ENCODE data around the gene KPNA3.

GRCh38 chr13:49831455-49831854, 39.0 kb upstream of the KPNA3 start:
- no peak for TF ChIP-seq CTCF (IDR thresholded peaks at IDR 0.05; ENCODE audit: poor library complexity, severe bottlenecking)
- TF ChIP-seq RAD21 (conservative IDR thresholded peaks at IDR 0.05) = no peak
- no peak for TF ChIP-seq EP300 (conservative IDR thresholded peaks at IDR 0.05; ENCODE audit: poor library complexity, severe bottlenecking)
- no peak for TF ChIP-seq EZH2 (IDR thresholded peaks at IDR 0.05; ENCODE audit: borderline replicate concordance, insufficient read depth, low read length, poor library complexity, severe bottlenecking)
- TF ChIP-seq POLR2AphosphoS5 (IDR thresholded peaks at IDR 0.05) = no peak
